OCI-LY7 (cell line): ENCODE results near the gene DHRS1. TPM values are rescaled to one million over a fixed set of nuclear protein-coding genes. Genes with fewer than 3 reads are reported as not detected.

Source experiments
- BruUV-seq: library from RNA; stranded (reverse); fragments of 400-500 nt; replicated peaks from 2 replicates; lab custom pipeline; 2021; lab: Mats Ljungman, UMichigan
- CTCF ChIA-PET: fragments of 300-600 bp; sonication (Branson Sonifier 250); formaldehyde crosslinking; loops from one replicate; lab custom pipeline; 2022; ENCODE audit warnings: antibody characterized with exemption; ENCODE audit not compliant: unreplicated experiment; lab: Charles Lee
- POLR2A ChIA-PET: fragments of 300-600 bp; sonication (Branson Sonifier 250); formaldehyde crosslinking; loops from one replicate; lab custom pipeline; 2022; ENCODE audit warnings: antibody characterized with exemption; lab: Charles Lee
- DNase-seq: peaks from one replicate; pipeline ENCODE4 v3.0.0-alpha.2; 2015; ENCODE audit warnings: low spot score
- H2AFZ ChIP-seq: fragments of 200-600 bp; sonication (generic), shearing (Covaris generic); 2 replicates; pipeline ENCODE4 v1.6.1; 2014; ENCODE audit warnings: mild to moderate bottlenecking, antibody characterized with exemption, low read length, moderate library complexity
- H3K27ac ChIP-seq: fragments of 200-600 bp; sonication (generic); 2 replicates; pipeline ENCODE4 v1.5.1; 2014; ENCODE audit warnings: mixed run types, low read depth, mild to moderate bottlenecking, moderate library complexity, low read length, inconsistent platforms; ENCODE audit not compliant: poor library complexity, severe bottlenecking
- H3K36me3 ChIP-seq: fragments of 200-600 bp; sonication (generic); 2 replicates; pipeline ENCODE4 v1.6.1; 2014; ENCODE audit warnings: mild to moderate bottlenecking, antibody characterized with exemption, low read length, moderate library complexity, mixed read lengths; ENCODE audit not compliant: insufficient read depth
- H3K4me1 ChIP-seq: fragments of 200-600 bp; sonication (generic); 2 replicates; pipeline ENCODE4 v1.5.1; 2014; ENCODE audit warnings: mild to moderate bottlenecking, low read length; ENCODE audit not compliant: insufficient read depth, poor library complexity, severe bottlenecking
- H3K4me2 ChIP-seq: fragments of 200-600 bp; sonication (generic); 2 replicates; pipeline ENCODE4 v1.6.1; 2014; ENCODE audit warnings: mild to moderate bottlenecking, low read length
- H3K4me3 ChIP-seq: fragments of 200-600 bp; sonication (generic); 2 replicates; pipeline ENCODE4 v1.5.1; 2014; ENCODE audit warnings: mild to moderate bottlenecking, low read depth, low read length; ENCODE audit not compliant: poor library complexity, severe bottlenecking
- H3K79me2 ChIP-seq: fragments of 200-600 bp; sonication (generic); 2 replicates; pipeline ENCODE4 v1.6.1; 2016; ENCODE audit warnings: low read depth, mild to moderate bottlenecking, low read length, moderate library complexity, mixed read lengths; ENCODE audit not compliant: insufficient read depth
- H3K9me2 ChIP-seq: fragments of 200-600 bp; sonication (generic); 2 replicates; pipeline ENCODE4 v1.6.1; 2016; ENCODE audit warnings: mild to moderate bottlenecking, low read length, mixed read lengths; ENCODE audit not compliant: insufficient read depth
- H3K9me3 ChIP-seq: fragments of 200-600 bp; sonication (generic); 2 replicates; pipeline ENCODE4 v1.6.1; 2014; ENCODE audit warnings: mild to moderate bottlenecking, mixed run types, low read length, mixed read lengths
- H4K20me1 ChIP-seq: fragments of 200-600 bp; sonication (generic); 2 replicates; pipeline ENCODE4 v1.6.1; 2014; ENCODE audit warnings: mild to moderate bottlenecking, antibody characterized with exemption, low read length, moderate library complexity, mixed read lengths; ENCODE audit not compliant: insufficient read depth
- CTCF ChIP-seq: fragments of 200-600 bp; sonication (generic); conservative IDR thresholded peaks from 2 replicates; pipeline ENCODE4 v1.5.1; 2014; ENCODE audit warnings: mild to moderate bottlenecking, antibody characterized with exemption, low read length, moderate library complexity, mixed read lengths
- EZH2phosphoT487 ChIP-seq: fragments of 200-600 bp; sonication (generic); IDR thresholded peaks from 2 replicates; pipeline ENCODE4 v1.6.1; 2018; ENCODE audit warnings: low read depth, borderline replicate concordance, mild to moderate bottlenecking, mixed run types, antibody characterized with exemption, low read length, moderate library complexity, mixed read lengths
- intact Hi-C: fragments of 100-400 bp; cut with micrococcal nuclease; formaldehyde crosslinking; loops from one replicate; pipeline ENCODE4 v1.10.0; 2022; ENCODE audit not compliant: unreplicated experiment
- total RNA-seq, 2 experiments: library from RNA; depleted of rRNA in 1 of 2; stranded (reverse); fragments of >200 nt in 1 of 2; shearing (Covaris generic) in 1 of 2; gene quantifications; 2 replicates each; pipeline ENCODE4 v1.2.3, GENCODE V29; 2014 to 2022

Gene DHRS1
- total RNA-seq, 2 experiments from 2014 or later = 27.4 to 34.9 TPM

DNA sequence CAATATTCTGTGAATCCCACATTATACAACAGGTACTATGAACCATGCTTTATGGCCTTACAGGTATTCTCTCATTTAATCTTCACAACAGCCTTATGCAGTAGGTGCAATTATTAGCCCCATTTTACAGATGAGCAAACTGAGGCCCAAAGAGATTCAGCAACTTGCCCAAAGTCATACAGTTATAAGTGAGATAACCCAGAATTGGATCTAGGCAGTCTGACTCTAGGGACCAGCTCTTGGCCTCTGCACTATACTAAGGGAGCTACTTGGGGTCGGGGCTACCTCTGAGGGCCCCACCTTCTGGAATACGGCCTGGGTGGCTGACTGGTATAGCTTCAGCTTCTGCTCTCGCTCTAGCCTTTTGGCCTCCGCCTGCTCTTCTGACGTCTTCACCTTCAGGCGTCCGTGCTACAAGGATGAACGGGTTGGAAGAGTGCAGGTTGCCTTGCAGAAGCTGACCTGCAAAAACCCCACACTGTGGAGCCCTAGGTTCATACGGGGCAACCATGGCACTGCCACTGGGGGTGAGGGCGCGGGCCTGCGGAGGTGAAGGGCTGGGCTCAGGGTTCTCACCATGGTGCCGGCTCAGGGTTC, 28.9 kb downstream of the DHRS1 start:
- intact Hi-C loops = loop anchor here (1.0 to 2.0 kb wide), 3 partner anchors 28 to 54 kb away; partner anchors contain the start of genes DHRS1, MDP1, NOP9 and TINF2
- peak overlapping the region; percentile 68; the same call in 1 of the 2 replicates for H2AFZ ChIP-seq
- no peaks in the 10 kb centered on the region for H3K9me2 ChIP-seq
- H3K4me3 ChIP-seq = peak overlapping the region; percentile 84
- H3K36me3 ChIP-seq = no peaks in the 10 kb centered on the region
- no peak for TF ChIP-seq EZH2phosphoT487
- no peak for TF ChIP-seq CTCF
- POLR2A ChIA-PET = interaction anchor here (0.6 to 3.2 kb wide), 10 partner anchors 14 to 124 kb away, joined by 3 to 21 read pairs (median 4); partner anchors contain the start of genes CHMP4A, GMPR2, MDP1 and NEDD8
- no peak for DNase-seq
- H4K20me1 ChIP-seq = no peaks in the 10 kb centered on the region
- H3K4me1 ChIP-seq = peaks cover 42% of the 10 kb centered on the region
- no peaks in the 10 kb centered on the region for H3K79me2 ChIP-seq
- H3K4me2 ChIP-seq = peak overlapping the region; percentile 82
- no TSS peak for BruUV-seq
- H3K9me3 ChIP-seq = no peaks in the 10 kb centered on the region
- CTCF ChIA-PET = interaction anchor here (1.2 to 1.9 kb wide), 3 partner anchors 24 to 38 kb away, joined by 4 to 8 read pairs (median 5); partner anchors contain the start of genes CIDEB and TINF2
- peak overlapping the region; percentile 84 for H3K27ac ChIP-seq

DNA sequence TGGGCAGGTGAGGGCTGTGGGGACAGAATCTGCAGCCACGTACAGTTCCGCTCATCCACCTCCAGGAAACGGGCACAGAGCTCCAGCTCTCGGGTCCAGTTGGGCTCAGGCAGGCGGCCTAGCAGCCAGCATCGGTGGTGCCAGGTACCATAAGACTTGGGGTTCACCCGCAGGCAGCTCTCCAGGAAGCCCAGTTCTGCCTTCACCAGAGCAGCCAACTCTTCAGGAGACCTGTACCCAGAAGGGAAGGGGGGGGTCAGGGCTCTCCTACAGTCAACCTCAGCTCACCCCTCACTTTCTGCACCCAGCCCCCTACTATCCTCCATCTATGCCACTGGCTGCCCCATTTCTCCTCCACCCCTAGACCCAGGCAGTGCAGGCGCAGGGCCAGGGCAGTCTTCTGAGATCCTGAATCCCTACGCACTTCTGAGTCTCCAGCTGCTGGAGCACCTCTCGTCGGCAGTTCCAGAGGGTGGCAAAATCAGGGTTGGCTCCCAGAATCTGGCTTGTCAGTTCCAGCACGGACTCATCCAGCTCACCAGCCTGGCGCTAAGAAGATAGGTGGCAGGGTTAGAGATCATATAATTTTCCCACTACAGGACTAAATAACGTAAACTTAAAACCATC, 29.6 kb downstream of the DHRS1 start:
- CTCF ChIA-PET = interaction anchor here (1.3 kb wide), 1 partner anchor 28 kb away, joined by 5 read pairs; the partner anchor contains the start of gene TINF2
- H3K4me1 ChIP-seq = peaks cover 36% of the 10 kb centered on the region
- H3K4me3 ChIP-seq = peak overlapping the region; percentile 84
- no peak overlapping the region for H2AFZ ChIP-seq
- BruUV-seq = no TSS peak
- H4K20me1 ChIP-seq = no peaks in the 10 kb centered on the region
- no peaks in the 10 kb centered on the region for H3K36me3 ChIP-seq
- peak overlapping the region; percentile 82 for H3K4me2 ChIP-seq
- no peaks in the 10 kb centered on the region for H3K79me2 ChIP-seq
- H3K9me3 ChIP-seq = no peaks in the 10 kb centered on the region
- no peak overlapping the region for H3K27ac ChIP-seq
- intact Hi-C loops = loop anchor here (2.0 kb wide), 1 partner anchor 29 kb away; the partner anchor contains the start of genes DHRS1 and NOP9
- POLR2A ChIA-PET = interaction anchor here (0.6 to 3.2 kb wide), 8 partner anchors 13 to 134 kb away, joined by 3 to 21 read pairs (median 4); partner anchors contain the start of genes GMPR2, MDP1, NEDD8 and TINF2
- no peak for DNase-seq
- no peak for TF ChIP-seq CTCF
- TF ChIP-seq EZH2phosphoT487 = no peak
- no peaks in the 10 kb centered on the region for H3K9me2 ChIP-seq
